GM19238 (cell line): ENCODE measurements around the gene TPGS1.
"Not testable (repeated sequence)": the region's sequence is repeated elsewhere in the genome, so short reads cannot be mapped to it uniquely, and the experiment has no call there.

ENCODE experiments used
- DNase-seq: peaks from one replicate; pipeline ENCODE4 v3.0.0; 2011; ENCODE audit warnings: low spot score; ENCODE audit not compliant: insufficient read length

Gene TPGS1

DNA sequence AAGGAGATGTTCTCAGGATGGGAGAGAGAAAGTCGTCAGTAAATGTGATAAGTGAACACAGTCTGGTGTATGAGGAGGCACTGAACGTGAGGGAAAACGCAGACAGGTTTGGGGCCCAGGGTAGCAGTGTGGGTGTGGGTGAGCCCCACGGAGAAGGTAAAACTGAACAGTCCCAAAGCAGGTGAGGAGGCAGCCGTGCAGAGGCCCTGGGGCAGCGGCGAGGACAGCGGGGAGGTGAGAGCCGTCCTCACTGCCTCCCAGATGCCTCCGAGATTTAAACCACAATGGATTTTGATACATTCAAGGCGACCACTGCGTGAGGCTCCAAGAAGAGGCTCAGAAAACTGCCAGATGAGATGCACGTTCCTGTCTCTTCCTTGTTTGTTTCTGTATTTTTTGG is 31.9 kb upstream of the TPGS1 start:
- no peak for DNase-seq

DNA sequence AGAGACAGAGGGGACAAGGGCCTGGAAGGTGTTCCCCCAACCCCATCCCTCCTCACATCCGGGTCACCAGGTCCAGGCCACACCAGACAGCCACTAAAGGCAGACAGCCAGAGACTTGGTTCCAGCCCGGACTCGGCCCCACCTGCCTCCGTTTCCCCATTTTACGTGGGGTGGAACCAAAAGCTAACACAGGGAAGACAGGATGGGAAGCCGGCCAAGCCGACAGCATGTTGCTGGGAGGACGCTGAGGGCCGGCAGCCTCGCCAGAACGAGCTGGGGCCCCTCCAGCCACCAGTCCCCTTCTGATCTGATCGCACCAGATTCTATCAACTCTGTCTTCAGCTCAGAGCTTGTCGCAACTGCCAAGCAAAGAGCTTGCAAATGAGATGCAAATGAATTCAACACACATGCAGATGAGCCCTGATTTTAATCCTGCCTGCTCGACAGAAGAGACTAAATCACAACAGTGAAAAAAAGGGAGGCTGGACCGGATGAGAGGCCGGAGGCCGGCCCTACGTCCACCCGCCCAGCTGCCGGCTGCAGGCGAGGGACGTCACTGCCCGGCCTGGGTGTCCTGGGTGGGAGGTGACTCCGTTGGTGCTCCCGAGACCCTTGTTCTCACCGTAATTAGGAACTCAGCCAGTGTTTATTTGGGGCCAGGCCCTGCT is 28.9 kb upstream of the TPGS1 start:
- no peak for DNase-seq

DNA sequence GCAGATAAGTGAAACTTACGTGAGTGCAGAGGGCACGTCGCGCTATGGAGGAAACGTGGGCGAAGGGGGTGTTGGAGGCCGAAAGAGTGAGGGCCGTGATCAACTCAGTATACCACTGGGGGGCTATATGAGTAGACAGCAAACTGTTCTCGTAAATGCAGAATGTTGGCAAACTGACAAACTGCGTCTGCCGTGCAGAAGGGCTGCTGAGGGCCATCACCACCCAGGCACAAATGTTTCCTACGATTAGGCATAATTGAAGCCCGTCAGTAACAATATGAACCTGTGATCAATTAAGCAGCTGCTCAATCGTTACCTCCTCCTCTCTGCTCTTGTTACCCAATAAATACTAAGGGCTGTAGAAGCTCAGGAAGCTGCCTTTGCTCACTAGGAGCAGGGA is 28.3 kb upstream of the TPGS1 start:
- DNase-seq, result no peak

DNA sequence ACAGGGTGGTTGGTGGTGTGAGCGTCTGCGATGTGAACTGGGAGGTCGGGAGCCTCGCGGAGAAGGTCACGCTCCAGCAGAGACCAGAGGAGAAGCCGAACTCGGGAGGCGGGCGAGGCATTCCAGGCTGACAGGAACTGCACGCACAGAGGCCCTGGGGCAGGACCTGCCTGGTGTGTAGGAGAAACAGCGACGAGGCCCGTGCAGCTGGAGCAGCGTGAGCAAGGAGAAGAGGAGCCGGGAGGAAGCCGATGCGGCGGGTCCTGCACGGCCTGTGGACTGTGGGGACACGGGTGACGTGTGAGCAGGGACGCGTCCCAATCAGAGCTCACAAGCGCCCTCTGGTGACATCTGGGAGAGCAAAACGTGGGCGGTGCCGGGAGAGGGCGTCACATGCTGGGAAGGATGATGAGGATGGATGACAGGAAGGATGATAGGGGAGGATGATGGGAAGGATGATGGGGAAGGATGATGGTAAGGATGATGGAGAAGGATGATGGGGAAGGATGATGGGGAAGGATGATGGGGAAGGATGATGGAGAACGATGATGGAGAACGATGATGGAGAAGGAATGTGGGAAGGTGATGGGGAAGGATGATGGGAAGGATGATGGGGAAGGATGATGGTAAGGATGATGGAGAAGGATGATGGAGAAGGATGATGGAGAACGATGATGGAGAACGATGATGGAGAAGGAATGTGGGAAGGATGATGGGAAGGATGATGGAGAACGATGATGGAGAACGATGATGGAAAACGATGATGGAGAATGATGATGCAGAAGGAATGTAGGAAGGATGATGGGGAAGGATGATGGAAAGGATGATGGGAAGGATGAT is 27.1 kb upstream of the TPGS1 start:
- DNase-seq, result no peak

DNA sequence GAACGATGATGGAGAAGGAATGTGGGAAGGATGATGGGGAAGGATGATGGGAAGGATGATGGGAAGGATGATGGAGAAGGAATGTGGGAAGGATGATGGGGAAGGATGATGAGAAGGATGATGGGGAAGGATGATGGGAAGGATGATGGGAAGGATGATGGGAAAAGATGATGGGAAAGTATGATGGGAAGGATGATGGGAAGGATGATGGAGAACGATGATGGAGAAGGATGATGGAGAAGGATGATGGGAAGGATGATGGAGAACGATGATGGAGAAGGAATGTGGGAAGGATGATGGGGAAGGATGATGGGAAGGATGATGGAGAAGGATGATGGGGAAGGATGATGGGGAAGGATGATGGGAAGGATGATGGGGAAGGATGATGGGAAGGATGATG is 26.2 kb upstream of the TPGS1 start:
- DNase-seq, result not testable (repeated sequence)

DNA sequence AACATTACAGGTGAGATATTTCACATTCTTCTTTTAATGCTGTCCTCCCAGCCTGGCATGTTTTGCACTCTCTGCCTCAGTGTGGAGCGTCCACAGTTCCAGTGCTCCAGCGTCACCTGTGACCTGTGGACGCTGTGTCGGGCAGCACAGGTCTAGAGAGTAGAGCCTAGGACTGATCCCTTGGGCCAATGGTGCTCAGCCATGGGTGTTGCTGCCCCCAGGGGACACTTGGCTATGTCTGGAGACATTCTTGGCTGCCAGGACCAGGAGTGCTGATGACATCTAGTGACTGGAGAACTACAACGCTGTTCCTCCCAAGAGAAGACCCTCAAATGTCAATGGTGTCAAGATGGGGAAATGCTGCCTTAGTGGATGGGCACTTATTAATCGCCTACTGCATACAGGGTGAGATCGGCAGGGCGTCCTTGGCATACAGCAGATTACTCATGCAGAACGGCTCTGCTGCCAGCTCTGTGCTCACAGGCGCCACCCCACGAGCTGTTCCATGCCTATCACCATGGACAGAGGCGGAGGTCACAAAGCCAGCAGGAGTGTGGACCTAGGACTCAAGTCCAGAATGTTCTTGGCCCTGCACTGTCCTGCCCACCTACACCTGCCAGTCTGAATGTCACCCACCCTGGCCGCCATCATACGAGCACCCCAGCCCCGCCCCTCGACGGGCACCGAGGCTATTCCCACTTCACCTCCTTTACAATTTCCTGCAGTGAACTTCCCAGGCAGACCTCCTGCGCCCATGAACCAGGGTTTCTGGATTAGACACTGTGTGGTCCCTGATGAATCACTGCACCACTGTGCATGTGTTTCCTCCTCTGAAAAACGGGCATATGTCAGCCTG is 24.9 kb upstream of the TPGS1 start:
- DNase-seq, result no peak

DNA sequence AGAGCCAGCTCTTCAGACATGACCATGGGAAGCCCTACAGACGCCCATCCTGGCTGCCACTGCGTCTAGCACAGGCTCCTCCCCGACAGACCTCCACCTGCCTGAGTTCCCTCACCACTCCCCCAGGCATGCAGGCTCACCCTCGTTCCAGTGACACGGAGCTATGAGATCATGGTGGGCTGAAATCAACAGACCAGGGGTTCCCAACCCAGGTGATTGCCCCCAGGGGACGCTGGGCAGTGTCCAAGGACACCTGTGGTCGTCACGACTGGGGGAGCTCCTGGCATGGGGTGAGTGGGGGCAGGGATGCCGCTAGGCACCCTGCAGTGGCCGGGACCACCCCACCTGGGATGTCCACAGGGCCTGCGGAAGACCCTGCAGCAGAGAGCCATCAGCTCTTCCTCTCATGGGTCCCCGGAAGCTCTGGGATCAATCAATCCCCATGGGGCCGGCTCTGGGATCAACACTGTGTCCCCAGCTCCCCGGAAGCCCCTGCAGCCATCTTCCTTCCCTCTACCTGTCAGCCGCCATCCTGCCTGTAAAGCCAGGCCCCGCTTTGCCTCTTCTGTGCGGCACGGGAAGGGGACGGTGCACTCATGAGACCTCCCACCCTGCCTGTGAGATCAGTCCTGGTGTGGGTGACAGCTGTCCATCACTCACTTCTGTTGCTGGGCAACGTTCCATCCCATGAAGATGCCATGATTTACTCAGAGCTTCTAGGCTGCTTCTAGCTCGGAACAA is 23.8 kb upstream of the TPGS1 start:
- DNase-seq, result no peak

DNA sequence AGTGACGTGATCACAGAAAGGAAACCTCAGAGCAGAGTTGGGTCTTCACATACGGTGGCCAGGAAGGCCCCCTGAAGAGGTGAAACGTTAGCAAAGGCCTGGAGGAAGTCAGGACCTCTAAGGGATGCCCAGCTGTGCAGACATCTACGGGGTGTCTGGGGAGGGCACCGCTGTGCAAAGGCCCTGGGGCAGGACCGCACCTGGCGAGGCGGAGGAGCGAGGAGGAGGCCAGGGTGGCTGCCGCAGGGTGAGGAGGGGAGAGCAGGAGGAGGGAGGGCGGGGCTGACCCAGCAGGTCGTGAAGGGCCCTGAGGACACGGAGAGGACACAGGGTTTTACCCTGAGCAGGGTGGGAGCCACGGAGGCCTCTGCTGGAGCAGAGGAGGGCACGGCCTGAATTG is 22.8 kb upstream of the TPGS1 start:
- no peak for DNase-seq

DNA sequence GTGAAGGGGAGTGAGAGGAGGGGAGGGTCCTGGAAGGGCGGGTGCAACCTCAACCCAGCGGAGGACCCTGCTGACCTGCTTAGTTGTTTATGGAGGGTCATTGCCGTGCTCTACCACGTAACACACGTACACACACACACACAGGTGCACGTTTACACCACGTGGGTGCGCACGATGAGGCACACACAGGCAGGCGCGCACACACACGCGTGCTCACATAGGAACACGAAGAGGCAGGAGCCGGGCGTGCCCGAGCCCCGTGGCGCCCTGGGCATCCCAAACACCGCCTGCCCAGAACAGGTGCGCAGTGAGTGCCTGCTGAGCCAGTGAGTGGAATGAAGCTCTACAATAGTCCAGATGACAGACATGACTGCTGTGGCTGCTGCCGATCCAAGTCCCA is 22.2 kb upstream of the TPGS1 start:
- DNase-seq, result no peak

DNA sequence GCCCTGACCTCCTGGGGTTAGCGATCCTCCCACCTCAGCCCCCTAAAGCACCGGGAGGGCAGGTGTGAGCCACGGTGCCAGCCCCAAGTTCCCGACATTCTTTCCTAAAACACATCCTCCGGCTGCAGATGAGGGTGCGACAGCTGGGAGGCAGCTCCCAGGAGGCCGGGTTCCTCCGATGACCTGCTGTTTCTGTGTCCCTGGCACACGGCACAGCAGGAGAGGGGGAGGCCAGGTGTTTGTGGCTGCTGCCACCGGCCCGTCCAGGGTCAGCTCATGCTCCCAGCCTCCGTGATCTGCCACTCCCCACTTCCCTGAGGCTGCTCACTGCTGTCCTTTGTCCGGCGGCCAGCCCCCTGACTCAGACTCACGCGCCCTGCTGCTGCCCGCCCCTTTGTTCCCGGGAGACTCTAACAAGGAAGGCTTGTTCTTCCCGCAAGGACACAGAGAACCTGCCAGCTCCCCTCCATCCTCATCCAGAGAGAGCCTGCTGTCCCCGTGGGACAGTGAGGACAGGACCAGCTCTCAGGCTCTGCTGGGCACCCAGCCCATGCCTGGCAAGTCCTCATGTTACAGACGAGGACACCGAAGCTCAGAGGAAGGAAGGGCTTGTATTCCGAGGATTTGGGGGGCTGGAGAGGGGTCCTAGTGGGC is 21.6 kb upstream of the TPGS1 start:
- no peak for DNase-seq

DNA sequence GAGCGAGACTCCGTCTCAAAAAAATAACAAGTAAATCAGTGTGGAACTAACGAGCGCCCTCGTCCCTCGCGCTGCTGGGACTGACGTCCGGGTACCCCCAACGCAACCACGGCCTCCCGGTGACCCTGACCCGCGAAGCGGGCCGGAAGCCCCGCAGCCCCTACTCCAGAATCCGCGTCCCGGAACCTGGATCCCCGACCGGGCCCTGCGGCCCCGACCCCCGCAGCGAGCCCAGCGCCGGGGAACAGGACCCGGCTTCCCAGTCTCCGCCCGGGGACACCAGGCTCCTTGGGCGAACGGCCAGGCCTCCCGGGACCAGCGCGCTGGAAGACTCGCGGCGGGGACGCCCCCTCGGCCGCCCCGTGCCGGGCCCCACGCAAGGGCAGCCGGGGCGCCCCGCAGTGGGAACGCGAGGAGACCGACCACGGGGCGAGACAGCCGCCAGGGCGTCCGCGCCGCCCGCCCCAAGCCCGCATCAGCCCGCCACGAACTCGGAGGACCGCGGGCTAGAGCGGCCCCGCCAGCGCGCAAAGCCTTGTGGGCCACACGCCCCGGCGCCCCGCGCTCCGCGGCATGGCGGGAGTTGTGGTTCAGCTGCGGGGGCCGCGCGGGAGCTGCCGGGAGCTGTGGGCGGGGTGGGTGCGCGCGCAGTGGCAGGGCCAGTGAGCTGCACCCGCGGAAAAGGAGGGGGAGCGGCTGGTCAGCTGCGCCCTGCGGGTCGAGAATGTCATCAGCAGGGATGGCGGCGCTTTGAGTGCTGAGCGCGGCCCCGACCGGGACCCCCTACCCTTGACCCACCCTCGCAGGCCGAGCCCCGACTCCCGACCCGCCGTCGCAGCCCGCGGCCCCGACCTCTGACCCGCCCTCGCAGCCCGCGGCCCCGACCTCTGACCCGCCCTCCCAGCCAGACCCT is 18.5 kb upstream of the TPGS1 start:
- peak; percentile 97 for DNase-seq

DNA sequence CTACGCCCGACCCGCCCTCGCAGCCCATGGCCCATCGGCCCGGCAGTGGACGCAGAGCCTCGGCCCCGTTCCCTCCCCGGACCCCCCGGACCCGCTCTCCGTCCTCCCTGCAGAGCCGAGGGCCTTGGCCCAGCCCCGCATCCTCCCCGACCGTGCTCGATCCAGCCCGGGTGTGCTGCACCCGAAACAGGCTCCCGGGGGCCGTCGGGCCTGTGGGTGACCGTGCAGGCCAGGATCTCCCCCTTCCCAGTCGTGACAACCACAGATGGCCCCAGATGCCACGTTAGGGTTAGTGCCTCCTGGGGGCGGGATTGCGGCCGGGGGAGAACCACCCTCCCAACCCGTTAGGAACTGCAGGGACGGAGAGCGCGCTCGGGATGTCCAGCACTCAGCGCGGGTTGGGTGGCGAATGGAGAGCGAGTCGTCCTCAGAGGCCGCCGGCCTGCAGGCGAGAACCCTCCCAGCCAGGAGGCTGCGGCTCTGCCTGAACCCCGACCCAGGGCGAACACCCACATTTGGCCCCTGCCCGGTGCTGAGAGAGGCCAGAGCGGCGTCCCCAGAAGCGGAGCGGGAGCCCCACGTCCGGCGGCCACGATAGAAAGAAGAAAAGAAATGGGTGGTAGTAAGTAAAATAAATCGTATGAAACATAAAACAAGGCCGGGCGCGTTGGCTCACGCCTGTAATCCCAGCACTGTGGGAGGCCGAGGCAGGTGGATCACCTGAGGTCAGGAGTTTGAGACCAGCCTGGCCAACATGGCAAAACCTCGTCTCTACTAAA is 17.7 kb upstream of the TPGS1 start:
- no peak for DNase-seq

DNA sequence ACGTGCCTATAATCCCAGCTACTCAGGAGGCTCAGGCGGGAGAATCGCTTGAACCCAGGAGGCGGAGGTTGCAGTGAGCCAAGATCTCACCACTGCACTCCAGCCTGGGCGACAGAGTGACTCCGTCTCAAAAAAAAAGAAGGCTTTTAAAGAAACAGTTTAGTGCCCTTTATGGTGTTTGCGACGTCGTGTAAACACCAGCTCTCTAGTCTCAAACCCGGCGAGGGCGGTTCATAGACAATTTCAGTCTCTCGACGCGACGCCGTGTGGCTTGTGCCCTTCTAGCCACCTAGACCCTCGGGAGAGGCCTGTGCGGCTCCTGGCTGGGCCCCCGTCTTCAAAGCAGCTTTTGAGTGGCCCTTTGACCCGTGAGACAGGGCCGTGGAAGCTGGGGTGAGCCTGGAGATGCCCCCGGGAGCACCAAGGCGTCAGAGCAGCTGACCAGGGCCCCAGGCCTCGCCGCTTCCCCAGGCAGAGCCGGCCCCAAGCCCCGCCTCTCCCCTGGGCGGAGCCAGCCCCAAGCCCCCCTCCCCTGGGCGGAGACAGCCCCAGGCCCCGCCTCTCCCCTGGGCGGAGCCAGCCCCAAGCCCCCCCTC is 16.1 kb upstream of the TPGS1 start:
- no peak for DNase-seq

DNA sequence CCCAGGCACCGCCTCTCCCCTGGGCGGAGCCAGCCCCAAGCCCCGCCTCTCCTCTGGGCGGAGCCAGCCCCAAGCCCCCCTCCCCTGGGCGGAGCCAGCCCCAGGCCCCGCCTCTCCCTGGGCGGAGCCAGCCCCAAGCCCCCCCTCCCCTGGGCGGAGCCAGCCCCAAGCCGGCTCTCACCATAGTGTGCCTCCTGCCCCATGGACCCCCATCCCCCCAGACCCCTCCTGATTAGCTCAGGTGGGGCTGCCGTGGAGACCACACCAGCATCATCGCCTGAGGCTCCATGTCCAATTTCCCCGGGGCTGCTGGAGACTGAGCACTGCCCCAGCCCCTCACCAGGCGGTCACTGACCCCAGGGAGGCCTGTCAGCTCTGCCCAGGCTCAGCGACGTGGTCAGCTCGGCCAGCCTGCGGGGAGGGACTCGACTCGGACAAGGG is 15.2 kb upstream of the TPGS1 start:
- DNase-seq, result no peak

DNA sequence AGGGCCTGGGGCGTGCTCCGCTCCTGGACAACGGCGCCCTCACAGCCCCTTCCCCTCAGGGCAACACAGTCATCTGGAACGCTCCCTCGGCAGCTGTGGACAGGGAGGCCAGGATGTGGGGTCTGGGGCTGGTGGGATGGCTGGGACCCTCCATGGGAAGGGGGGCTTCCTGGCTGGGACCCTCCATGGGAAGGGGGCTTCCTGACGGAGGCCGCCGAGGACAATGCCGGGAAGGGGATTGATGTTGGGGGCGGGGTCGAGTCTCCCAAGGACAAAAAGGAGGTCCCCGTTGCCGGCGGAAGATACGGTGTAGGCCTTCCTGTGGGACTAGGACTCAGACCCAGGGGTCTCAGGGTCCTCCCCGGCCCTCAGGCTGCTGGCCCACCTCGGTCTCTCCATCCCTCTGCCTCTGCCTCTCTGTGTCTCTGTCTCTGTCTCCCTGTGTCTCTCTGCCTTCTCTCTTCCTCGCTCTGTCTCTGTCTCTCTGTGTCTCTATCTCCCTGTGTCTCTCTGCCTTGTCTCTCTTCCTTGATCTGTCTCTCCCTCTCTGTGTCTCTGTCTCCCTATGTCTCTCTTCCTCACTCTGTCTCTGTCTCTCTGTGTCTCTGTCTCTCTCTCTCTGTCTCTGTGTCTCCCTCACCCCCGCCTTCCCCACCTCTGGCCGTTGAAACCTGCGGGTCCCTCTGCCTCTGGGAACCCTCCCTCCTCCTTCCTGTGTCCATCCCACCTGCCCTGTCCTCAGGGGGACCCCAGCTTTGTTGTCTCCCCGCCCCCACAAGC is 13.7 kb upstream of the TPGS1 start:
- DNase-seq, result no peak

DNA sequence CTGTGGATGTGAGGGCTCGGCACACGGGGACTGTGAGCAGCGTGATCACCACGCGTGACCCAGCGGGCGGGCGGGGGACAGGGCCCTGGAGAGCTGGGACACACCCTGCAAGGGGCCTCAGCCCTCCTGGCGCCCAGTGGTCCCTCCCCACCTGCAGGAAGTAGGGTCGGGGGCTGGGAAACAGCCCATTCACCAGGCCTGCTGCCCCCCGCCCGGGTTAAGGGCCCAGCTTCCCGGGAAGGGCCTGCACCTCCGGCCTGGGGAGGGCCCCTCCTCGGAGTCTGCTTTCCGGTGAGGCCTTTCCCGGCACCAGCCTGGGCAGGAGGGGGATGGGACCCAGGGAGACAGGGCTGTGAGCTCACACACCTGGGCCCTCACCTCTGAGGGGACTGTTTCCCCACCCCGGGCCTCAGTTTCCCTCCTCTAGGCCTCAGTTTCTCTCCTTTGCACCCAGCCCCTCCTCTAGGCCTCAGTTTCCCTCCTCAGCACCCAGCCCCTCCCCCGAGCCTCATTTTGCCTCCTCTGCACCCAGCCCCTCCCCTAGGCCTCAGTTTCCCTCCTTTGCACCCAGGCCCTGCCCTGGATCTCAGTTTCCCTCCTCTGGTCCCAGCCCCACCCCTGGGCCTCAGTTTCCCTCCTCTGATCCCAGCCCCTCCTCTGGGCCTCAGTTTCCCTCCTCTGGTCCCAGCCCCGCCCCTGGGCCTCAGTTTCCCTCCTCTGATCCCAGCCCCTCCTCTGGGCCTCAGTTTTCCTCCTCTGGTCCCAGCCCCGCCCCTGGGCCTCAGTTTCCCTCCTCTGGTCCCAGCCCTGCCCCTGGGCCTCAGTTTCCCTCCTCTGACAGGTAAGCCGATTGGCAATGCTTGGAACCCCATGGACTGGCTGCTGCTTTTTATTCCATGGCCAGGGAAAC is 12.9 kb upstream of the TPGS1 start:
- no peak for DNase-seq

DNA sequence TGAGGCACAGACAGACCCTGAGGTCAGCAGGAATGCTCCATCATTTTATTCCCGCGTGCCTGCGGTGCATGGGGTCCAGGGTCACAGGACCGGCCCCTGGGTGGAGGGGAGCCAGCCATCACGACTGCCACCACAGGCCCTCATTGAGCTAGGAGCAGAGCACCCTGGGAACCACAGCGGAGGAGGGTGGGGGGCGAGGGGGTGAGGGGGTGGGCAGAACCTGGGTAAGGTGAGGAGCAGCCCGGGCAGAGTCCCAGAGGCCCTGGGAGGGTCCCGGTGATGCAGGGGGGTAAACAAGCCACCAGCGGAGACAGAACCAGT is 12.3 kb upstream of the TPGS1 start:
- DNase-seq, result no peak
